Stimulated activated CD4-positive, alpha-beta T cell treated with anti-CD3 and anti-CD28 coated beads, Interleukin-4, amount 100 ng/mL, for 48 hours (primary cell): ENCODE results near the gene SENP1.

Experiments
- DNase-seq, 2 donors: peaks; one replicate each; pipeline ENCODE4 v3.0.0-alpha.2; 2020; ENCODE audit warnings: low read depth in 2 of 2

Gene SENP1

GRCh38 chr12:48067250-48067938 lies 38.5 kb downstream of the SENP1 start:
- no peak for DNase-seq

- DNase-seq = no peak
These were observed 40.8 kb downstream of the SENP1 start for GRCh38 chr12:48065041-48065440.

- no peak for DNase-seq
These were observed 42.3 kb downstream of the SENP1 start for GRCh38 chr12:48063530-48063929.

- no peak for DNase-seq
These were observed 43.8 kb downstream of the SENP1 start for GRCh38 chr12:48061938-48062719.

- DNase-seq = no peak
These were observed 45.4 kb downstream of the SENP1 start for GRCh38 chr12:48060474-48060873.

GRCh38 chr12:48058771-48059170 lies 47.1 kb downstream of the SENP1 start:
- DNase-seq = no peak

GRCh38 chr12:48054955-48055821 lies 50.7 kb downstream of the SENP1 start:
- no peak for DNase-seq

GRCh38 chr12:48053883-48054282 lies 52.0 kb downstream of the SENP1 start:
- no peak for DNase-seq

GRCh38 chr12:48053122-48053521 lies 52.8 kb downstream of the SENP1 start:
- no peak for DNase-seq

GRCh38 chr12:48051681-48052080 lies 54.2 kb downstream of the SENP1 start:
- DNase-seq = no peak

GRCh38 chr12:48050174-48050573 lies 55.7 kb downstream of the SENP1 start:
- no peak for DNase-seq

- no peak for DNase-seq
These were observed 59.8 kb downstream of the SENP1 start for GRCh38 chr12:48045965-48046518.

- no peak for DNase-seq
These were observed 60.6 kb downstream of the SENP1 start for GRCh38 chr12:48045061-48045846.

- no peak for DNase-seq
These were observed 61.5 kb downstream of the SENP1 start for GRCh38 chr12:48044396-48044795.

GRCh38 chr12:48043771-48044170 lies 62.1 kb downstream of the SENP1 start:
- no peak for DNase-seq

- DNase-seq = no peak
These were observed 64.1 kb downstream of the SENP1 start for GRCh38 chr12:48041591-48042423.

- no peak for DNase-seq
These were observed 65.5 kb downstream of the SENP1 start for GRCh38 chr12:48040354-48040753.

GRCh38 chr12:48039151-48039550 lies 66.7 kb downstream of the SENP1 start:
- DNase-seq = no peak

GRCh38 chr12:48038085-48038484 lies 67.8 kb downstream of the SENP1 start:
- no peak for DNase-seq

GRCh38 chr12:48037267-48037915 lies 68.5 kb downstream of the SENP1 start:
- DNase-seq = no peak
